Activated naive CD4-positive, alpha-beta T cell treated with anti-CD3 and anti-CD28 coated beads for 36 hours (primary cell): ENCODE measurements around the gene FCGR3A. TPM values are rescaled to one million over a fixed set of nuclear protein-coding genes. Genes with fewer than 3 reads are reported as not detected.
"Not testable (repeated sequence)": the region's sequence is repeated elsewhere in the genome, so short reads cannot be mapped to it uniquely, and the experiment has no call there.

Experiments
- CTCF ChIA-PET: fragments of 350-600 bp; sonication (Branson Sonifier 250); formaldehyde crosslinking; loops from one replicate; lab custom pipeline; 2021; ENCODE audit warnings: antibody characterized with exemption; lab: Charles Lee
- DNase-seq: peaks from one replicate; pipeline ENCODE4 v3.0.0-alpha.2; 2020
- H3K27ac Mint-ChIP-seq: one replicate; pipeline ENCODE4 v1.8.0; 2021; ENCODE audit warnings: mild to moderate bottlenecking, mixed read lengths
- H3K27me3 Mint-ChIP-seq: one replicate; pipeline ENCODE4 v1.8.0; 2021; ENCODE audit warnings: low read depth, mixed read lengths
- H3K36me3 Mint-ChIP-seq: one replicate; pipeline ENCODE4 v1.8.0; 2021; ENCODE audit warnings: low read depth, mixed read lengths
- H3K4me1 Mint-ChIP-seq: one replicate; pipeline ENCODE4 v1.8.0; 2021; ENCODE audit warnings: low read depth, mixed read lengths
- H3K4me3 Mint-ChIP-seq: one replicate; pipeline ENCODE4 v1.8.0; 2021; ENCODE audit warnings: mild to moderate bottlenecking, moderate library complexity, mixed read lengths
- H3K9me3 Mint-ChIP-seq: one replicate; pipeline ENCODE4 v1.8.0; 2021; ENCODE audit warnings: mixed read lengths
- intact Hi-C: fragments of 100-400 bp; cut with micrococcal nuclease; formaldehyde crosslinking; loops from one replicate; pipeline ENCODE4 v1.15.1; 2023
- total RNA-seq, 2 experiments: library from RNA; stranded (reverse); gene quantifications; one replicate each; pipeline ENCODE4 v1.2.3, GENCODE V29; 2021

Gene FCGR3A
- total RNA-seq, 2 experiments from 2014 or later = 0.19 TPM; not detected in 1

DNA sequence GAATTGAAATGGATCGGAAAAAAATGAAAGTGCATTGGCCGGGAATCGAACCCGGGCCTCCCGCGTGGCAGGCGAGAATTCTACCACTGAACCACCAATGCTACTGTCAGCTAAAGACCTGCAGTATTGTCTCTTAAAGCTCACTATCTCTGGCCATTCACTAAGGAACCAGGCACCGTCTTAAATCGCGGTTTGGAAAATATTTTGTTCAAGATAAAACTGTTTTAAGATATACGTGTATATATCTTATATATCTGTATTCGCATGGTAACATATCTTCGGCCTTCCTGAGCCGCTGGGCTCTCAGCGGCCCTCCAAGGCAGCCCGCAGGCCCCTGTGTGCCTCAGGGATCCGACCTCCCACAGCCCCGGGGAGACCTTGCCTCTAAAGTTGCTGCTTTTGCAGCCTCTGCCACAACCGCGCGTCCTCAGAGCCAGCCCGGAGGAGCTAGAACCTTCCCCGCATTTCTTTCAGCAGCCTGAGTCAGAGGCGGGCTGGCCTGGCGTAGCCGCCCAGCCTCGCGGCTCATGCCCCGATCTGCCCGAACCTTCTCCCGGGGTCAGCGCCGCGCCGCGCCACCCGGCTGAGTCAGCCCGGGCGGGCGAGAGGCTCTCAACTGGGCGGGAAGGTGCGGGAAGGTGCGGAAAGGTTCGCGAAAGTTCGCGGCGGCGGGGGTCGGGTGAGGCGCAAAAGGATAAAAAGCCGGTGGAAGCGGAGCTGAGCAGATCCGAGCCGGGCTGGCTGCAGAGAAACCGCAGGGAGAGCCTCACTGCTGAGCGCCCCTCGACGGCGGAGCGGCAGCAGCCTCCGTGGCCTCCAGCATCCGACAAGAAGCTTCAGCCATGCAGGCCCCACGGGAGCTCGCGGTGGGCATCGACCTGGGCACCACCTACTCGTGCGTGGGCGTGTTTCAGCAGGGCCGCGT, 25.5 kb downstream of the FCGR3A start, which contains the start of gene HSPA6:
Gene HSPA6 (plus strand): TSS at position 724 of the 925 bp plus-strand sequence. CDS start 119 bp downstream, at position 843.
- H3K9me3 Mint-ChIP-seq, H3K4me1 Mint-ChIP-seq, H3K27me3 Mint-ChIP-seq, H3K36me3 Mint-ChIP-seq: not testable (repeated sequence)
- intact Hi-C loops = loop anchor here (1.0 kb wide), 1 partner anchor 7 kb away; no protein-coding TSS in a partner anchor
- DNase-seq = peak; percentile 80
- H3K4me3 Mint-ChIP-seq = peak within 1 kb of the TSS; percentile 79
- peak within 1 kb of the TSS; percentile 86 for H3K27ac Mint-ChIP-seq
- CTCF ChIA-PET = interaction anchor here (1.3 kb wide), 1 partner anchor 15 kb away, joined by 3 read pairs; no protein-coding TSS in a partner anchor

DNA sequence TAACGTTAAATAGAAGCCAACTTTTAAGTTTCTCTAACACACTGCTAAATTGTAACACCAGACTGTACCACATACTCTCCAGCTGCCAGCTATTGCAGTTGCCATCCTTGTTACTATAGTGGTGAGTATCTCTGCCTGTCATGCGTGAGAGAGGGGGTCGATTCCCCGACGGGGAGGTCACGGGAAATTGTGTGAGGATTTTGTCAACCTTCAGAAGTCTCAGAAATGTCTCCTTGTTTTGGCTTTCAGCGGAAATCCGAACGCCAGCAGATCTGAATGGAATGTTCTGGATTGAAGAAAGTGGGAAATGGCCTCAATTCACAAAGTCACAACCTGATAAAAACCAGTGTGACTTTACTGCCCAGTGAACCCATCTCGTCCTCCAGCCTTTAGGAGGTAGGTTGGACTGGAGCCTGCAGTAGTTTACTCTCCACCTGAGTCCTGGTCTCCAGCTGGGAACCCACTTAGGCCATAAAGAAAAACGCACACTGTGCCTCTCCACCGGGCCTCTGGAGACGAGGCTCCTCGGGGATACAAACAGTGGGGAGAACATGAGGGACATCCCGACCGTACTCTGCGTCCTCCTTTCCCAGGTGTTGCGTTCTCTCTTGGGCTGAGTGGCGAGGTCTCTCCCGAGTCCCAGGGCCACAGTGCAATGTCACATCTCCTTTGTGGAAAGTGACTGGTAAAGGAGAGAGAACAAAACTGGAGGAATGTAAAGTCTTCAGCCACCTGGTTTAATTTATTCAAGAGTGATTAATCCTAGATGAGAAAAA, 26.4 kb downstream of the FCGR3A start:
- Mint-ChIP-seq H3K4me3 (peak overlapping the region; percentile 79), H3K27ac (peak overlapping the region; percentile 86)
- not testable (repeated sequence) for DNase-seq, H3K9me3 Mint-ChIP-seq, H3K36me3 Mint-ChIP-seq, H3K27me3 Mint-ChIP-seq, H3K4me1 Mint-ChIP-seq
- CTCF ChIA-PET = interaction anchor here (1.3 kb wide), 1 partner anchor 16 kb away, joined by 3 read pairs; no protein-coding TSS in a partner anchor
- intact Hi-C loops = loop anchor here (1.0 kb wide), 1 partner anchor 8 kb away; no protein-coding TSS in a partner anchor

DNA sequence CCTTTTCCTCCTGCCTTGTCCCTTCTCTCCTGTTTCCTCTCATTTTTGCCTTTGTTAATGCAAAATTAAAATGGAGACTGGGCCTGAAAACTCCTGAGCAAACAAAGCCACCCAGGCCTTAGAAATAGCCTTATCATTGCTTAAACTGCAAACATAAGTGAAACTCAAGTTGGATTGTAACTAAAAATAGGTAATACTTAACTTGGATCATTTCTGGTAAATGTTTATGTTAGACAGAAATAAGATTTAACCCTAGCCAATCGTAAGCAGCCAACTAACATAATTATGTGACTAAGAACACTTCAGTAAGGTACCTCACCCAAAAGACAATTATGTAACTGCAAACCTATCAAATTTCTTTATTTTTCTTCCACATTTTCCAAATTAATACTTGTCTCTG, 35.7 kb downstream of the FCGR3A start:
- CTCF ChIA-PET, H3K4me1 Mint-ChIP-seq, H3K9me3 Mint-ChIP-seq, H3K4me3 Mint-ChIP-seq, H3K27ac Mint-ChIP-seq, H3K27me3 Mint-ChIP-seq, DNase-seq, H3K36me3 Mint-ChIP-seq, intact Hi-C loops: not testable (repeated sequence)

DNA sequence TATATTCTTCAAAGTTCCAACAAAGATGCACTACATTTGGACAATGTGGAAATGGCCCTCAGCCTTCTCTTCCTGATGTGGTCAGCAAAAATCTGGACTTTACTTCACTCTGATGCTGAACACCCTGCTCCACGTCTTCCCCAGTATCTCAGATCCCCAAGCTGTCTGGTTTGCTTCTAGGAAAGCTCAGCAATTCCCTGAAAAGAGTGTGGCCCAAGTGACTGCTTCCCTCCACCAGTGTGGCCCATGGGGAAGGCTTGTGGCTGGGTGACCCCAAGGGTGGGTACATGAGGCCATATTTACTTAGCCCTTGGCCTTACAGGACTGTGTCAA, 36.2 kb downstream of the FCGR3A start:
- H3K27ac Mint-ChIP-seq, H3K27me3 Mint-ChIP-seq, DNase-seq, CTCF ChIA-PET, H3K9me3 Mint-ChIP-seq, H3K4me3 Mint-ChIP-seq, intact Hi-C loops, H3K4me1 Mint-ChIP-seq, H3K36me3 Mint-ChIP-seq: not testable (repeated sequence)

DNA sequence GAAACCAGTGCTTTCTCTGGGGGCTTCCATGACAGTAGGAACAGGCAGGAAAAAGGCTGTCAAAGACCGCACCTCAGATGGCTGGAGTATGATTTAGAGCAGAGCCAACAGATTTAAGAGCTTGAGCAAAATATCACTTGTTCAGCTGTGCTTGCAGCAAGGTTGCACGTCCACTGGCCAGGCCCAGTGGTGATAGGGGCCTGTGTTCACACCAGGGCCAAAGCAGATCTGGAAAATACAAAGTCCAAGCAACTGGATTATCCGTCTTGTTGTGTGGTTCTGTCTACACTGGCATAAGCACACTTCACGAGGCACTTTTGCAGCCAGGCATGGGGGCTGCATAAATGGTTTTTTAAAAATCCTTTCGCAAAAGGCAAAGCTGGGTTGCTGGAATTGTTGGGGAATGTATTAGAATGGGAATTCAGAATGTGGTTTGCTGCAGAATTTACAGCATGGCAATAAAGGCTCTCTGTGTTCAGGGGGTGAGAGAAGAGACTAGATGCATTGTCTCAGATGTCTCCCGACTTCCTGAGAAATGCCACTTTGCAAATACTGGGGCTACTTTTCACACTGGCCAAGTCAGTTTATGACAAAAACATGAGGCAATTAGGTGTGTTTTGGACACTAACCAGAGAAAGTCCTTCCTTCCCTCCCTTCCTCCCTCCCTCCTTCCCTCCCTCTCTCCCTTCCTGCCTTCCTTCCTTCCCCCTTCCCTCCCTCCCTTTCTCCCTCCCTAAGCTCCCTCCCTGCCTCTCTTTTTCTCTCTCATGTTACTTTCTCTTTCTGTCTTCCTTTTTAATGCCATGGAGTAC, 36.8 kb downstream of the FCGR3A start:
- CTCF ChIA-PET, H3K27ac Mint-ChIP-seq, H3K4me1 Mint-ChIP-seq, H3K27me3 Mint-ChIP-seq, intact Hi-C loops, H3K4me3 Mint-ChIP-seq, H3K36me3 Mint-ChIP-seq, H3K9me3 Mint-ChIP-seq, DNase-seq: not testable (repeated sequence)

GRCh38 chr1:161511756-161512060, 37.9 kb downstream of the FCGR3A start:
- Mint-ChIP-seq H3K4me1 (peaks cover 4% of the 10 kb centered on the region), H3K36me3 (no peaks in the 10 kb centered on the region), H3K27ac (no peak overlapping the region), H3K4me3 (no peak overlapping the region), H3K27me3 (peaks cover 3% of the 10 kb centered on the region), H3K9me3 (no peaks in the 10 kb centered on the region)
- CTCF ChIA-PET = no interaction called here
- DNase-seq = no peak
- intact Hi-C loops = no loop called here

- no peak for DNase-seq
- intact Hi-C loops = no loop called here
- H3K4me1 Mint-ChIP-seq = peaks cover 9% of the 10 kb centered on the region
- CTCF ChIA-PET = interaction anchor here (2.1 kb wide), 1 partner anchor 23 kb away, joined by 11 read pairs; no protein-coding TSS in a partner anchor
- peaks cover 8% of the 10 kb centered on the region for H3K27me3 Mint-ChIP-seq
- no peaks in the 10 kb centered on the region for H3K9me3 Mint-ChIP-seq
- H3K36me3 Mint-ChIP-seq = no peaks in the 10 kb centered on the region
- H3K4me3 Mint-ChIP-seq = no peak overlapping the region
- H3K27ac Mint-ChIP-seq = no peak overlapping the region
Measured at GRCh38 chr1:161511018-161511755, 38.4 kb downstream of the FCGR3A start.

- Mint-ChIP-seq H3K9me3 (no peaks in the 10 kb centered on the region), H3K4me3 (no peak overlapping the region), H3K27me3 (peaks cover 10% of the 10 kb centered on the region), H3K4me1 (peaks cover 10% of the 10 kb centered on the region), H3K27ac (no peak overlapping the region), H3K36me3 (no peaks in the 10 kb centered on the region)
- CTCF ChIA-PET = interaction anchor here (0.7 to 2.1 kb wide), 2 partner anchors 23 to 213 kb away, joined by 3 to 11 read pairs; no protein-coding TSS in a partner anchor
- no peak for DNase-seq
- intact Hi-C loops = no loop called here
Measured at GRCh38 chr1:161510477-161510876, 39.1 kb downstream of the FCGR3A start.

DNA sequence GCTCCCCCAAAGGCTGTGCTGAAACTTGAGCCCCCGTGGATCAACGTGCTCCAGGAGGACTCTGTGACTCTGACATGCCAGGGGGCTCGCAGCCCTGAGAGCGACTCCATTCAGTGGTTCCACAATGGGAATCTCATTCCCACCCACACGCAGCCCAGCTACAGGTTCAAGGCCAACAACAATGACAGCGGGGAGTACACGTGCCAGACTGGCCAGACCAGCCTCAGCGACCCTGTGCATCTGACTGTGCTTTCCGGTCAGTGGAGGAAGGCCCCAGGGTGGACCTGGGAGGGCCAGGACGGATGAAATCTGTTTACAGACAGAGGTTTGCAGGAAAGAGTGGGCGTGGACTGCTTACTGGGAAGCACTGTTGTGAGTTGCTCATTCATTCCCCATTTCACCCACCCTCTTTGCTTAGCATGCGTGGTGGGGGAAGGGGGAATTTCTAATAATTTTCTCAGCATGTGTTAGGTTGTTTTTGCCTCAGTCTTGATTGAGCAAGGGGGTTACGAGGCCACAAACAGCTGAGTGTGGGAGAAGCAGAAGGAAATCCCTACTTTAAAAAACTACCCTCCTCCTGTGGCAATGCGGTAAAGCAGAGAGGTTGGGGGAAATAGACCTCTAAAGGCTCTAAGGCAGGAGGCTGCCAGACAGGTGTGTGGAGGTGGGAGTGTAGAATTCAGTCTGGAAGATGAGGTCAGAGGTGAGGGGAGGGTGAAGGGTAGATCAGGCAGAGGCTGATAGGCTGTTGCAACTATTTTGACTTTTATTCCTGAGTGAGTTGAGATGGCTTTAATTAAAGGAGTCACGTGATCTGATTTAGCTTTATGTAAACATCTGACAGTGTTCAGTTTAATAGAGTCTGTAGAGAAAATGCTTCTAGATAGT, 43.0 kb downstream of the FCGR3A start:
- intact Hi-C loops = no loop called here
- Mint-ChIP-seq H3K36me3 (no peaks in the 10 kb centered on the region), H3K4me3 (no peak overlapping the region), H3K9me3 (no peaks in the 10 kb centered on the region), H3K27me3 (peaks cover 14% of the 10 kb centered on the region), H3K27ac (no peak overlapping the region), H3K4me1 (peaks cover 9% of the 10 kb centered on the region)
- peak; percentile 16 for DNase-seq
- CTCF ChIA-PET = no interaction called here

DNA sequence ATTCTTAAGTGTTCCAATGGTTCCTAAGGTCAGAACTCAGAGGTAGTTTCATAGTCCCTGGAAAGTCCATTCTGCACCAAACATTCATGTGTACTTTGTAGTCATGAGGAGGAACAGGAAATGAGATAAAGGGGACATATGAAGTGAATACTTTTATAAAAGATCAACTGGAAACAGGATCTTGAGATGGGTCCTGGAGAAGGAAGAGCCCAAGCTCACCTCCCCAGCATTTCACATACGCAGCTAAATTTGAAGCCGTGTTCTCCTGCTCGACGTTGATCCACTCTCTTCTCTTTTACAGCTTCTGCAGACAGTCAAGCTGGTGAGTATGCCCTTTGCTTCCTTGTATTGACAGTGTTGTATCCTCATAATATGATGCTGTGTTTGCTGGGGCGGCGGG, 43.9 kb downstream of the FCGR3A start:
- CTCF ChIA-PET = interaction anchor here (0.8 kb wide), 1 partner anchor 18 kb away, joined by 3 read pairs; no protein-coding TSS in a partner anchor
- intact Hi-C loops = no loop called here
- no peaks in the 10 kb centered on the region for H3K36me3 Mint-ChIP-seq

GRCh38 chr1:161503394-161503748, 46.2 kb downstream of the FCGR3A start:
- peaks cover 20% of the 10 kb centered on the region for H3K27me3 Mint-ChIP-seq
- DNase-seq = no peak
- H3K9me3 Mint-ChIP-seq = no peaks in the 10 kb centered on the region
- no peak overlapping the region for H3K4me3 Mint-ChIP-seq
- H3K27ac Mint-ChIP-seq = no peak overlapping the region
- intact Hi-C loops = no loop called here
- H3K4me1 Mint-ChIP-seq = peaks cover 16% of the 10 kb centered on the region
- H3K36me3 Mint-ChIP-seq = no peaks in the 10 kb centered on the region
- CTCF ChIA-PET = interaction anchor here (0.6 to 1.0 kb wide), 2 partner anchors 16 to 187 kb away, joined by 3 to 4 read pairs; no protein-coding TSS in a partner anchor

More for the DNA sequence above, 43.9 kb downstream of the FCGR3A start:
- peaks cover 9% of the 10 kb centered on the region for H3K4me1 Mint-ChIP-seq
- DNase-seq = no peak
- peaks cover 14% of the 10 kb centered on the region for H3K27me3 Mint-ChIP-seq
- H3K27ac Mint-ChIP-seq = no peak overlapping the region
- H3K4me3 Mint-ChIP-seq = no peak overlapping the region
- no peaks in the 10 kb centered on the region for H3K9me3 Mint-ChIP-seq
